Muscle of leg (tissue), 11 donors: ENCODE measurements around the gene IMMT. TPM values are rescaled to one million over a fixed set of nuclear protein-coding genes. Genes with fewer than 3 reads are reported as not detected.

Experiments
- DNase-seq: peaks from one replicate; pipeline ENCODE4 v3.0.0; 2013
- H3K27ac ChIP-seq: one replicate; pipeline ENCODE4 v1.5.1; 2013; ENCODE audit warnings: mild to moderate bottlenecking, low read length, control low read depth
- H3K27me3 ChIP-seq: one replicate; pipeline ENCODE4 v1.6.1; 2013; ENCODE audit warnings: low read length; ENCODE audit not compliant: control insufficient read depth, insufficient read depth
- H3K36me3 ChIP-seq: one replicate; pipeline ENCODE4 v1.6.1; 2013; ENCODE audit warnings: low read length; ENCODE audit not compliant: control insufficient read depth, insufficient read depth
- H3K4me1 ChIP-seq: one replicate; pipeline ENCODE4 v1.6.1; 2013; ENCODE audit warnings: low read length; ENCODE audit not compliant: control insufficient read depth, insufficient read depth
- H3K4me3 ChIP-seq: one replicate; pipeline ENCODE4 v1.5.1; 2013; ENCODE audit warnings: low read length, control low read depth
- H3K9me3 ChIP-seq: replicated peaks from 2 replicates; pipeline ENCODE4 v1.6.1; 2013; ENCODE audit warnings: low read depth, low read length; ENCODE audit not compliant: control insufficient read depth
- WGBS: methylation state at CpG from one replicate; pipeline ENCODE4 v1.1.5; 2013; ENCODE audit warnings: missing lambda C conversion rate; ENCODE audit not compliant: insufficient coverage; 5-methylcytosine and 5-hydroxymethylcytosine counted together
- polyA plus RNA-seq, 8 donors: library from polyadenylated mRNA; unstranded; fragments of 120-200 nt; gene quantifications; one replicate each; pipeline versions ENCODE4 v1.2.1 to v1.2.3, GENCODE V29; 2013; ENCODE audit warnings: inconsistent platforms in 1 of 8, low replicate concordance in 1 of 8; ENCODE audit not compliant: insufficient read length in 8 of 8, insufficient read depth in 1 of 8
- total RNA-seq: library from RNA; stranded (reverse); fragments of 120-200 nt; gene quantifications from one replicate; pipeline ENCODE4 v1.2.4, GENCODE V29; 2013

Gene IMMT
- total and polyA plus RNA-seq, 9 donors = 47.7 to 78.2 (median 67.4) TPM

DNA sequence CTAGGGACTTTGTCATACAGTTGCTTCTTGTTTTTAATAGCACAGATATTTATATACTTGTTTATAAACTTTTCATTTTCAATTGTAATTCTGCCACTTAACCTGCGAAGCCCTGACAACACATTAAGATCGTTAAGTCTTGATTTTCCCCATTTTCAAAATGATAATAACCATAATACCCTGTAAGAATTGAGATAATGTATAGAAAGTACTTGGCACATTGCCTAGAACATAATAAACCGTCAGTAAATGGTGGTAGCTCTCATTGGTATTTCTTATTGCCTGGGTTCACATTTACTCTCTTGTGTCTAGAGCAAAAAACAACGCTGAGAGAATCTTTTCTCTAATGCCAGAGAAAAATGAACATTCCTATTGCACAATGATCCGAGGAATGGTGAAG, 70.6 kb downstream of the IMMT start:
- H3K4me1 ChIP-seq = no peaks in the 10 kb centered on the region
- DNase-seq = no peak
- peaks cover 61% of the 10 kb centered on the region for H3K36me3 ChIP-seq
- no peak overlapping the region for H3K4me3 ChIP-seq
- H3K27ac ChIP-seq = no peak overlapping the region
- no peaks in the 10 kb centered on the region for H3K27me3 ChIP-seq
- WGBS = no CpG with 5 or more reads among the region's 5 CpGs
- no peaks in the 10 kb centered on the region for H3K9me3 ChIP-seq

DNA sequence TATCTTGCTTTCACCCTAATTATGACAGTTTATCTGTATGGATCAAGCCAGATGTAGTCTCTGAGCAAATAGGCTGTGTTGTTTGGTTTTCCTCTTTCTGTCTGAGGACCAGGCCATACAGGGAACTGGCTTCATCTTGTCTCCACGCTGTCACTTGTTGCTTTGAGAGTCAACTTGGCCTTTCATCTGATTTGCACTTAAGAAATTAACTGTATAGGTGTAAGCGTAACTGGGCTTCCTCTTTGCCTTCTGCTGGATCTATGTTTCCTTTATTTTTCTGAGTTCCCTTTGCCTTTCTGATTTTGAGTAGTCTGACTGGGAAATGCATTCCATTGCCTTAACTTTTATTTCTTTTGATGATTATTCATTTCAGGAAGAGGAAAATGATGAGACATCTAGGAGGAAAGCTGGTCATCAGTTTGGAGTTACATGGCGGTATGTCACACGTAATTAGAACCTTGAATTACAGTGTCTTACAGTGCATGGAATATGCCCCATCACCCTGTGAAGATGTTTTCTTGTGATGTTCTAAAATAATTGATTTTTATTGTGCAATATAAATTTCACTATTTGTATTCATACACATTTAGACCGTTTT, 71.8 kb downstream of the IMMT start:
- Histone ChIP-seq H3K9me3 (no peaks in the 10 kb centered on the region), H3K36me3 (peaks cover 64% of the 10 kb centered on the region)
- 92% methylated on average over 2 of the region's 5 CpGs for WGBS

GRCh38 chr2:86118130-86118529, 77.1 kb downstream of the IMMT start:
- Histone ChIP-seq H3K36me3 (peaks cover 74% of the 10 kb centered on the region), H3K27me3 (no peaks in the 10 kb centered on the region)
- no CpG with 5 or more reads among the region's 2 CpGs for WGBS

More for the DNA sequence above, 71.8 kb downstream of the IMMT start:
- no peaks in the 10 kb centered on the region for H3K4me1 ChIP-seq
- no peaks in the 10 kb centered on the region for H3K27me3 ChIP-seq
- no peak for DNase-seq
- H3K27ac ChIP-seq = no peak overlapping the region
- H3K4me3 ChIP-seq = no peak overlapping the region

DNA sequence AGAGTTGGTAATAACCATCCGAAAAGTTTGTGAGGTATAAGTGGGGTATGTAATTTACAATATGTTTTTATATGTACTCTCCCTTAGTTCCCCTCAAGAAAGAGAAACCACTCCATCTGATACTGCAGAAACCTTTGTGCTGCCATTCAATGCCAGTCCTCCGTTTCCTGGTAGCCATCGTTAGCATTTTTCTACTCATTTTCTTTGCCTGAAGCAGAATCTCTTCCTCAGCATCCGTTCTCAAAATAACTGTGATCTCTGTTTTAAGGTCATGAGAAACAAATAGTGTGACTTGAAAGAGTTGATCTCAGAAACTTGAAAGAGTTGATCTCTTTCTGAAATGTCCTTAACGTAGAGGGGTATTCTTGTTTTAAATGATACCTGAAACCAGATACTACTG, 88.2 kb downstream of the IMMT start:
- no peaks in the 10 kb centered on the region for H3K9me3 ChIP-seq
- WGBS = 10% methylated on average over 2 of the region's 5 CpGs
- no peaks in the 10 kb centered on the region for H3K27me3 ChIP-seq
- no peak overlapping the region for H3K27ac ChIP-seq
- no peak for DNase-seq
- H3K36me3 ChIP-seq = peaks cover 21% of the 10 kb centered on the region
- H3K4me1 ChIP-seq = peaks cover 4% of the 10 kb centered on the region
- H3K4me3 ChIP-seq = peak overlapping the region; percentile 77

More at GRCh38 chr2:86118130-86118529, 77.1 kb downstream of the IMMT start:
- Histone ChIP-seq H3K4me3 (no peak overlapping the region), H3K4me1 (no peaks in the 10 kb centered on the region), H3K27ac (no peak overlapping the region), H3K9me3 (no peaks in the 10 kb centered on the region)
- DNase-seq = no peak

GRCh38 chr2:86105969-86106945, 89.0 kb downstream of the IMMT start, which contains the start of gene PTCD3:
Gene PTCD3, plus strand, starts transcription at chr2:86106235. Its CDS starts 13 bp downstream, at chr2:86106248.
- H3K36me3 ChIP-seq = peaks cover 21% of the 10 kb centered on the region
- 0% methylated on average over 25 of the region's 44 CpGs for WGBS
- H3K4me3 ChIP-seq = peak within 1 kb of the TSS; percentile 77
- DNase-seq = peak; percentile 99
- peak within 1 kb of the TSS; percentile 84 for H3K27ac ChIP-seq
- H3K27me3 ChIP-seq = no peaks in the 10 kb centered on the region
- H3K9me3 ChIP-seq = no peaks in the 10 kb centered on the region
- H3K4me1 ChIP-seq = peaks cover 4% of the 10 kb centered on the region

DNA sequence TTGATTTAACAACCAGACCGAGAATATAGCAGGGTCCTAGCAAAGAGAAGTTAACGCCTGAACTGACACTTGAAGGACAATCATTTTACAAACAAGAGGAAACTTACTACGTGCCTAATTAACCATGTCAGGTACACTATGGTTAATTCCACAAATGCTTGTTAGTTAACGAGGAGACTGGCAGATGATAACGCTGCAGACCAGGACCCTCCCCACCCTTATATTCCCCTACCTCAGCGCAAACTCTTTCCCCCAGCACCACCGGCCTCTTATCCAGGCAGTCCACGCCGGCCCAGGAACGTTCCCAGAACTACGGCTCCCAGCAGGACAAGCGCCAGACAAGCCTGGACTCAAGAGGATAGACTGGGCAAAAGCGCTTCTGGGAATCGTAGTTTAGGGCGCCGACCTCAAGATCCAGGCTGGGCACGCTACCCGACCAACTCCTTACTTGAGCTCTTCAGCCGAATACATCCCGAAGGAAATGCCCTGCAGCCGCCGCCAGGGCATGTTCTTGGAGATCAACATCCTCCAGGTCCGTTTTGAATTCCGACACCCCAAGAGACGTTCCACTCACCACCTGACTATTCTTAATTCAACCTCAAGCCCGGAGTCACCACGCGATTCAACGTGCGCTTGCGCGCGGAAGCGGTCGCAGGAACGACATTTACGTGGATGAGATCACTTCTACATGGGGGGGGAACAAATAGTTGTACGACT, 89.9 kb downstream of the IMMT start, which contains the start of gene POLR1A:
TSS of gene POLR1A (minus strand) at position 635 of the 717 bp plus-strand sequence. CDS start at position 525, 110 bp downstream.
- WGBS = 0% methylated on average over 22 of the region's 38 CpGs
- H3K27me3 ChIP-seq = no peaks in the 10 kb centered on the region
- H3K27ac ChIP-seq = peak within 1 kb of the TSS; percentile 84
- H3K9me3 ChIP-seq = no peaks in the 10 kb centered on the region
- H3K4me3 ChIP-seq = peak within 1 kb of the TSS; percentile 77
- DNase-seq = peak; percentile 98
- peaks cover 15% of the 10 kb centered on the region for H3K36me3 ChIP-seq
- peaks cover 4% of the 10 kb centered on the region for H3K4me1 ChIP-seq

DNA sequence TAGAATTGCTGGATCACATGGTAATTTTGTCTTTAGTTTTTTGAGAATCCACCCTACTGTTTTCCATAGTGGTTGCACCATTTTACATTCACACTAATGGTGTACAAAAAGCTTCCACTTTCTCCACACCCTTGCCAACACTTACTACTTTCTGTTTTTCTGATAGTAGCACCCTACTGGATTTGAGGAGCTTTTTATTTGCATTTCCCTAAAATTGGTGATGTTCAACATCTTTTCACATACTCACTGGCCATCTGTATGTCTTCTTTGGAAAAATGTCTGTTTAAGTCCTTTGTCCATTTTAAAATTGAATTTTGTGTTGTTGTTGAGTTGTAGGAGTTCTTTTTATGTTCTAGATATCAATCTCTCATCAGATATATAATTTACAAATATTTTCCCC, 93.1 kb downstream of the IMMT start:
- no peak overlapping the region for H3K27ac ChIP-seq
- no peaks in the 10 kb centered on the region for H3K9me3 ChIP-seq
- H3K4me3 ChIP-seq = no peak overlapping the region
- H3K36me3 ChIP-seq = peaks cover 30% of the 10 kb centered on the region
- peaks cover 4% of the 10 kb centered on the region for H3K4me1 ChIP-seq
- DNase-seq = no peak
- no peaks in the 10 kb centered on the region for H3K27me3 ChIP-seq

DNA sequence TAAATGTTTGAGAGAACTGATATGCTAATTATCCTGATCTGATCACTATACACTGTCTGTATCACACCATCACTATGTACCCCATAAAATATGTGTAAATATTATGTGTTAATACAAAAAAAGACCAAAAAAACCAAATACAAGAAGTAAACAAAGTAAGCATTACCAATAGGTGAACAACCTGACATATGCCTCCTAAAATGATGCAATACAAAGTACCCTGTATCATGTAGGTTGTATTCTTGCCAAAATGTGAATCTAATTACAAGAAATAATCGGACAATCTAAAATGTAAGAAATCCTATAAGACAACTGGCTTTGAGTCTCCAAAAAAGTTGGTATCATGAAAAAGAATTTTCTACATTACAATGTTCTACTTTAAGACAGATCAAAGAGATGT, 97.3 kb downstream of the IMMT start:
- H3K36me3 ChIP-seq = peaks cover 30% of the 10 kb centered on the region
- no peaks in the 10 kb centered on the region for H3K9me3 ChIP-seq
- H3K4me1 ChIP-seq = no peaks in the 10 kb centered on the region
- DNase-seq = no peak
- no CpG with 5 or more reads among the region's 1 CpG for WGBS
- H3K4me3 ChIP-seq = no peak overlapping the region
- H3K27me3 ChIP-seq = no peaks in the 10 kb centered on the region
- H3K27ac ChIP-seq = no peak overlapping the region

DNA sequence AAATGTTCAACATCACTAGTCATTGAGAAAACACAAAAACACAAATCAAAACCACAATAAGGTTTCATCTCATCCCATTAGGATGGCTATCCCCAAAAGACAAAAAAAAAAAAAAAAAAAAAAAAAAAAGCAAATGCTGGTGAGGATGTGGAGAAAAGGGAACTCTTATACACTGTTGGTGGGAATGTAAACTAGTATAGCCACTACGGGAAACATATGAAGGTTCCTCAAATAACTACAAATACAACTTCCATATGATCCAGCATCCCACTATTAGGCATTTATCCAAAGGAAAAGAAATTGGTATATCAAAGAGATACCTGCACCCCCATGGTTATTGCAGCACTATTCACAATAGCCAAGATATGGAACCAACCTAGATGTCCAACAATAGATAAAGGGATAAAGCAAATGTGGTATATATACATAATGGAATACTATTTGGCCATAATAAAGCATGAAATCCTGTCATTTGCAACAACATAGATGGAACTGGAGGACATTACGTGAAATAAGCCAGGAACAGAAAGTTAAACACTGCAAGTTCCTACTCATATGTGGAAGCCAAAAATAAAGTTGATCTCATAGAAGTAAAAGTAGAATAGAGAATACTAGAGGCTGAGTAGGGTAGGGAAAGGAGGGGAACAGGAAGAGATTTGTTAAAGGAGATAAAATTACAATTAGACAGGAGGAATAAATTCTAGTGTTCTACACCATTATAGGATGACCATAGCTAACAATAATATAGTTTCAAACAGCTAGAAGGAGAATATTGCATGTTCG, 98.0 kb downstream of the IMMT start:
- Histone ChIP-seq H3K27ac (no peak overlapping the region), H3K4me3 (no peak overlapping the region), H3K27me3 (no peaks in the 10 kb centered on the region), H3K4me1 (no peaks in the 10 kb centered on the region), H3K36me3 (peaks cover 26% of the 10 kb centered on the region), H3K9me3 (no peaks in the 10 kb centered on the region)
- no CpG with 5 or more reads among the region's 3 CpGs for WGBS
- DNase-seq = no peak
